HCT116 (cell line): Measurements from ENCODE around the gene KCNC3. TPM values are rescaled to one million over a fixed set of nuclear protein-coding genes. Genes with fewer than 3 reads are reported as not detected.

ENCODE experiments used
- ATAC-seq: fragments of 200-7000 bp; cut with Tn5 transposase; 2 replicates; pipeline ENCODE4 v1.9.1; 2020; ENCODE audit warnings: mild to moderate bottlenecking, moderate library complexity
- BruUV-seq: library from RNA; stranded (reverse); fragments of 400-500 nt; replicated peaks from 2 replicates; lab custom pipeline; 2021; lab: Mats Ljungman, UMichigan
- CTCF ChIA-PET: fragments of 300-600 bp; sonication (Branson Sonifier 250); formaldehyde crosslinking; loops from one replicate; lab custom pipeline; 2021; ENCODE audit warnings: antibody characterized with exemption; lab: Charles Lee
- POLR2A ChIA-PET: fragments of 300-600, 350-600 bp; sonication (Branson Sonifier 250); formaldehyde crosslinking; loops from one replicate; lab custom pipeline; 2021; ENCODE audit warnings: antibody characterized with exemption; lab: Charles Lee
- RAD21 ChIA-PET, 2 experiments: fragments of 300-600 bp; sonication (Branson Sonifier 250); formaldehyde crosslinking; loops; one replicate each; lab custom pipeline; 2023; ENCODE audit warnings: low total read pairs in 2 of 2; ENCODE audit not compliant: uncharacterized antibody in 2 of 2, unreplicated experiment in 2 of 2, low non-redundant PET in 1 of 2; lab: Charles Lee
- DNase-seq: peaks from one replicate; pipeline ENCODE4 v3.0.0-alpha.2; 2010; ENCODE audit warnings: low read depth, low spot score
- H2AFZ ChIP-seq: fragments of 200-600 bp; shearing (Covaris generic), sonication (generic); 2 replicates; pipeline ENCODE4 v1.6.1; 2017; ENCODE audit warnings: low read depth, mixed run types, mixed read lengths, antibody characterized with exemption, low read length; ENCODE audit not compliant: poor library complexity, severe bottlenecking
- H3K27ac ChIP-seq: 2 replicates; pipeline ENCODE4 v1.5.1; 2012; ENCODE audit warnings: low read depth, low read length
- H3K27me3 ChIP-seq: fragments of 200-600 bp; sonication (generic); 2 replicates; pipeline ENCODE4 v1.6.1; 2016; ENCODE audit warnings: mixed run types, low read length, mixed read lengths; ENCODE audit not compliant: insufficient read depth
- H3K36me3 ChIP-seq, 2 experiments: fragments of 200-500 bp in 1 of 2; fragments of 200-600 bp in 1 of 2; sonication (Bioruptor generic) in 1 of 2; sonication (generic) in 1 of 2; 2 replicates each; pipeline versions ENCODE4 v1.5.1 to v1.6.1; 2014 to 2016; ENCODE audit warnings: low read length in 2 of 2, inconsistent platforms in 1 of 2, mixed read lengths in 1 of 2, mixed run types in 1 of 2; ENCODE audit not compliant: insufficient read depth in 2 of 2, control insufficient read depth in 1 of 2
- H3K4me1 ChIP-seq, 2 experiments: fragments of 200-600 bp in 1 of 2; sonication (generic) in 1 of 2; 2 replicates each; pipeline versions ENCODE4 v1.5.1 to v1.6.1; 2012 to 2017; ENCODE audit warnings: low read length in 2 of 2, inconsistent platforms in 1 of 2, mild to moderate bottlenecking in 1 of 2, mixed read lengths in 1 of 2, mixed run types in 1 of 2, moderate library complexity in 1 of 2; ENCODE audit not compliant: insufficient read depth in 2 of 2, control insufficient read depth in 1 of 2
- H3K4me2 ChIP-seq: fragments of 200-600 bp; sonication (generic); 2 replicates; pipeline ENCODE4 v1.6.1; 2017; ENCODE audit warnings: mixed run types, low read length, mixed read lengths
- H3K4me3 ChIP-seq, 2 experiments: fragments of 200-600 bp in 1 of 2; sonication (generic) in 1 of 2; replicated peaks in 1 of 2; 2 replicates each; pipeline ENCODE4 v1.5.1; 2011 to 2016; ENCODE audit warnings: low read length in 2 of 2, control low read depth in 1 of 2, low read depth in 1 of 2, mild to moderate bottlenecking in 1 of 2, mixed read lengths in 1 of 2, mixed run types in 1 of 2
- H3K79me2 ChIP-seq: fragments of 200-600 bp; sonication (generic); 2 replicates; pipeline ENCODE4 v1.6.1; 2017; ENCODE audit warnings: mild to moderate bottlenecking, mixed run types, low read length, moderate library complexity, mixed read lengths; ENCODE audit not compliant: insufficient read depth
- H3K9ac ChIP-seq: fragments of 200-600 bp; sonication (generic); 2 replicates; pipeline ENCODE4 v1.6.1; 2016; ENCODE audit warnings: low read length, mixed read lengths
- H3K9me2 ChIP-seq: fragments of 200-600 bp; sonication (generic), shearing (Covaris generic); 2 replicates; pipeline ENCODE4 v1.6.1; 2017; ENCODE audit warnings: mixed run types, mild to moderate bottlenecking, moderate library complexity; ENCODE audit not compliant: insufficient read depth
- H3K9me3 ChIP-seq, 2 experiments: fragments of 200-500 bp in 1 of 2; fragments of 200-600 bp in 1 of 2; sonication (Bioruptor generic) in 1 of 2; sonication (generic) in 1 of 2; 2 replicates each; pipeline ENCODE4 v1.6.1; 2014 to 2017; ENCODE audit warnings: low read length in 2 of 2, mixed read lengths in 2 of 2, inconsistent platforms in 1 of 2, low read depth in 1 of 2, mild to moderate bottlenecking in 1 of 2, mixed run types in 1 of 2, moderate library complexity in 1 of 2; ENCODE audit not compliant: control insufficient read depth in 1 of 2, insufficient read depth in 1 of 2
- H4K20me1 ChIP-seq: fragments of 200-600 bp; sonication (generic), shearing (Covaris generic); 2 replicates; pipeline ENCODE4 v1.6.1; 2017; ENCODE audit warnings: mixed run types, mild to moderate bottlenecking, moderate library complexity; ENCODE audit not compliant: insufficient read depth
- CBX3 ChIP-seq: IDR thresholded peaks from 2 replicates; pipeline ENCODE4 v1.6.1; 2012; ENCODE audit warnings: low read depth
- EGR1 ChIP-seq: IDR thresholded peaks from 2 replicates; pipeline ENCODE4 v1.6.1; 2012; ENCODE audit warnings: low read depth
- ELF1 ChIP-seq: IDR thresholded peaks from 2 replicates; pipeline ENCODE4 v1.6.1; 2012; ENCODE audit warnings: low read depth, borderline replicate concordance
- EZH2 ChIP-seq: fragments of 200-600 bp; sonication (generic); IDR thresholded peaks from 2 replicates; pipeline ENCODE4 v1.6.1; 2017; ENCODE audit warnings: antibody characterized with exemption, mixed run types
- EZH2phosphoT487 ChIP-seq: fragments of 200-600 bp; IDR thresholded peaks from 2 replicates; pipeline ENCODE4 v1.6.1; 2018; ENCODE audit warnings: antibody characterized with exemption, borderline replicate concordance
- FOSL1 ChIP-seq: IDR thresholded peaks from 2 replicates; pipeline ENCODE4 v1.6.1; 2012; ENCODE audit warnings: low read depth
- JUND ChIP-seq: IDR thresholded peaks from 2 replicates; pipeline ENCODE4 v1.6.1; 2012
- POLR2A ChIP-seq: IDR thresholded peaks from 2 replicates; pipeline ENCODE4 v1.7.0; 2011; ENCODE audit warnings: borderline replicate concordance; ENCODE audit not compliant: insufficient read depth, insufficient read length; ENCODE audit errors: extremely low read depth
- POLR2AphosphoS5 ChIP-seq: IDR thresholded peaks from 2 replicates; pipeline ENCODE4 v1.6.1; 2011; ENCODE audit warnings: mild to moderate bottlenecking, low read depth, low read length, moderate library complexity
- RAD21 ChIP-seq: IDR thresholded peaks from 2 replicates; pipeline ENCODE4 v1.6.1; 2012; ENCODE audit warnings: low read depth, mild to moderate bottlenecking
- SP1 ChIP-seq: IDR thresholded peaks from 2 replicates; pipeline ENCODE4 v1.6.1; 2012; ENCODE audit warnings: low read depth
- TCF7L2 ChIP-seq: IDR thresholded peaks from 2 replicates; pipeline ENCODE4 v1.7.0; 2011; ENCODE audit warnings: borderline replicate concordance, inconsistent platforms; ENCODE audit not compliant: insufficient read depth, insufficient read length; ENCODE audit errors: extremely low read depth
- YY1 ChIP-seq: IDR thresholded peaks from 2 replicates; pipeline ENCODE4 v1.6.1; 2011; ENCODE audit warnings: low read length, low read depth, moderate library complexity, mild to moderate bottlenecking; ENCODE audit not compliant: insufficient replicate concordance; ENCODE audit errors: extremely low read depth
- ZFX ChIP-seq: fragments of 450-650 bp; IDR thresholded peaks from 2 replicates; pipeline ENCODE4 v1.6.1; 2017
- ZNF274 ChIP-seq: fragments of 200-500 bp; sonication (Bioruptor generic); IDR thresholded peaks from 2 replicates; pipeline ENCODE4 v1.6.1; 2014; ENCODE audit warnings: mild to moderate bottlenecking, low read depth, low read length, inconsistent platforms
- intact Hi-C: fragments of 100-400 bp; cut with micrococcal nuclease; formaldehyde crosslinking; loops from 2 replicates; pipeline ENCODE4 v1.10.0; 2022
- total RNA-seq: library from RNA; stranded (reverse); gene quantifications from one replicate; pipeline ENCODE4 v1.2.1, GENCODE V29; 2021; ENCODE audit not compliant: unreplicated experiment
- TF ChIP-seq, protein P1 (sequence below): IDR thresholded peaks from 2 replicates; pipeline ENCODE4 v1.6.1; 2012
- TF ChIP-seq, protein P2 (sequence below): IDR thresholded peaks from 2 replicates; pipeline ENCODE4 v1.6.1; 2012; ENCODE audit warnings: low read depth
- TF ChIP-seq, protein P3 (sequence below): IDR thresholded peaks from 2 replicates; pipeline ENCODE4 v1.6.1; 2012
- TF ChIP-seq, protein P4 (sequence below), 3 experiments: fragments of 200-600 bp in 1 of 3; sonication (generic) in 1 of 3; IDR thresholded peaks in 2 of 3; conservative IDR thresholded peaks in 1 of 3; 2 replicates each; pipeline ENCODE4 v1.5.1; 2012 to 2017; ENCODE audit warnings: low read depth in 2 of 3, low read length in 2 of 3, antibody characterized with exemption in 1 of 3, borderline replicate concordance in 1 of 3, control low read depth in 1 of 3, mild to moderate bottlenecking in 1 of 3, mixed read lengths in 1 of 3, mixed run types in 1 of 3, moderate library complexity in 1 of 3; ENCODE audit not compliant: insufficient read depth in 1 of 3

KCNC3 gene
- total RNA-seq, 1 experiment from 2014 or later, result 6.9 TPM

DNA sequence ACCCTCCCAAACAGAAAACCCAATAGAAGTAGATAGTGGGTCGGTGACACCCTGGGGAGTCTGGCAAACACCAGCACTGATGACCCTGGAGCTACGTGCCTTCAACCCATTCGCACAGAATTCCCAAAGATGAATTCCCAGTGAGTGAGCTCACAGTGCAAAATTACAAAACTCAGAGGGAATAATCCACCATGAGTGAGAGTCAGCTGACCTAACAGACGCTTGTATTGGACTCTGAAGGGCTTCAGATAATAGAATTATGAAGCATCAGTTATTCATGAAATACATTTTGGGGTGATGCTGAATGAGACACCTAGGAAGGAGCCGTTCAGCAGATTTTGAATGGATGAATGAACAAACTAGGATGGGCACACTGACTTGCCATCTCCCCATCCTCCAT, 40.2 kb downstream of the KCNC3 start (continued):
- TF ChIP-seq TCF7L2 (no peak), EZH2phosphoT487 (no peak), POLR2A (no peak), CBX3 (no peak), EZH2 (no peak)
- TF ChIP-seq, protein P1, sequence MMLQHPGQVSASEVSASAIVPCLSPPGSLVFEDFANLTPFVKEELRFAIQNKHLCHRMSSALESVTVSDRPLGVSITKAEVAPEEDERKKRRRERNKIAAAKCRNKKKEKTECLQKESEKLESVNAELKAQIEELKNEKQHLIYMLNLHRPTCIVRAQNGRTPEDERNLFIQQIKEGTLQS, result no peak

DNA sequence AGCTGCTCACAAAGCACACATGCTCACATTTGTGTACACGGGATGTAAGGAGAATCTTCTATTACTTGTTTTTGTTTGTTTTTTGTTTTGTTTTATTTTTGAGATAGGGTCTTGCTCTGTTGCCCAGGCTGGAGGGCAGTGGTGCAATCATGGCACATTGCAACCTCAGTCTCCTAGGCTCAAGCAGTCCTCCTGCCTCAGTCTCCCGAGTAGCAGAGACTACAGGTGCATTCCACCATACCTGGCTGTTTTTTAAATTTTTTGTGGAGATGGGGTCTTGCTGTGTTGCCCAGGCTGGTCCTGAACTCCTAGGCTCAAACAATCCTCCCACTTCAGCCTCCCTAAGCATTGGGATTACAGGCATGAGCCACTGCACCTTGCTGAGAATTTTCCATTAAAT, 41.8 kb downstream of the KCNC3 start:
- intact Hi-C loops, result no loop called here
- H3K4me1 ChIP-seq, result no peaks in the 10 kb centered on the region
- H3K79me2 ChIP-seq, result no peaks in the 10 kb centered on the region
- H3K27ac ChIP-seq, result no peak overlapping the region
- no peak for ATAC-seq
- DNase-seq, result no peak
- no peak overlapping the region for H3K9ac ChIP-seq
- ChIA-PET POLR2A (no interaction called here), RAD21 (no interaction called here), CTCF (no interaction called here)
- no peaks in the 10 kb centered on the region for H3K27me3 ChIP-seq
- no peak overlapping the region for H2AFZ ChIP-seq
- no peaks in the 10 kb centered on the region for H3K9me2 ChIP-seq
- peaks cover 0 to 6% of the 10 kb centered on the region in 2 experiments; a peak in 2 of 4 replicates for H3K9me3 ChIP-seq
- no peak overlapping the region for H3K4me3 ChIP-seq
- peaks cover 0 to 33% of the 10 kb centered on the region in 2 experiments; a peak in 3 of 4 replicates for H3K36me3 ChIP-seq
- no TSS peak for BruUV-seq
- no peak overlapping the region for H3K4me2 ChIP-seq
- no peaks in the 10 kb centered on the region for H4K20me1 ChIP-seq
- TF ChIP-seq ZFX, result no peak
- TF ChIP-seq FOSL1, result no peak
- TF ChIP-seq, protein P2, sequence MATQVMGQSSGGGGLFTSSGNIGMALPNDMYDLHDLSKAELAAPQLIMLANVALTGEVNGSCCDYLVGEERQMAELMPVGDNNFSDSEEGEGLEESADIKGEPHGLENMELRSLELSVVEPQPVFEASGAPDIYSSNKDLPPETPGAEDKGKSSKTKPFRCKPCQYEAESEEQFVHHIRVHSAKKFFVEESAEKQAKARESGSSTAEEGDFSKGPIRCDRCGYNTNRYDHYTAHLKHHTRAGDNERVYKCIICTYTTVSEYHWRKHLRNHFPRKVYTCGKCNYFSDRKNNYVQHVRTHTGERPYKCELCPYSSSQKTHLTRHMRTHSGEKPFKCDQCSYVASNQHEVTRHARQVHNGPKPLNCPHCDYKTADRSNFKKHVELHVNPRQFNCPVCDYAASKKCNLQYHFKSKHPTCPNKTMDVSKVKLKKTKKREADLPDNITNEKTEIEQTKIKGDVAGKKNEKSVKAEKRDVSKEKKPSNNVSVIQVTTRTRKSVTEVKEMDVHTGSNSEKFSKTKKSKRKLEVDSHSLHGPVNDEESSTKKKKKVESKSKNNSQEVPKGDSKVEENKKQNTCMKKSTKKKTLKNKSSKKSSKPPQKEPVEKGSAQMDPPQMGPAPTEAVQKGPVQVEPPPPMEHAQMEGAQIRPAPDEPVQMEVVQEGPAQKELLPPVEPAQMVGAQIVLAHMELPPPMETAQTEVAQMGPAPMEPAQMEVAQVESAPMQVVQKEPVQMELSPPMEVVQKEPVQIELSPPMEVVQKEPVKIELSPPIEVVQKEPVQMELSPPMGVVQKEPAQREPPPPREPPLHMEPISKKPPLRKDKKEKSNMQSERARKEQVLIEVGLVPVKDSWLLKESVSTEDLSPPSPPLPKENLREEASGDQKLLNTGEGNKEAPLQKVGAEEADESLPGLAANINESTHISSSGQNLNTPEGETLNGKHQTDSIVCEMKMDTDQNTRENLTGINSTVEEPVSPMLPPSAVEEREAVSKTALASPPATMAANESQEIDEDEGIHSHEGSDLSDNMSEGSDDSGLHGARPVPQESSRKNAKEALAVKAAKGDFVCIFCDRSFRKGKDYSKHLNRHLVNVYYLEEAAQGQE, result no peak
- no peak for TF ChIP-seq JUND
- no peak for TF ChIP-seq RAD21
- TF ChIP-seq, protein P3, sequence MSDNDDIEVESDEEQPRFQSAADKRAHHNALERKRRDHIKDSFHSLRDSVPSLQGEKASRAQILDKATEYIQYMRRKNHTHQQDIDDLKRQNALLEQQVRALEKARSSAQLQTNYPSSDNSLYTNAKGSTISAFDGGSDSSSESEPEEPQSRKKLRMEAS, result no peak
- TF ChIP-seq, protein P4, sequence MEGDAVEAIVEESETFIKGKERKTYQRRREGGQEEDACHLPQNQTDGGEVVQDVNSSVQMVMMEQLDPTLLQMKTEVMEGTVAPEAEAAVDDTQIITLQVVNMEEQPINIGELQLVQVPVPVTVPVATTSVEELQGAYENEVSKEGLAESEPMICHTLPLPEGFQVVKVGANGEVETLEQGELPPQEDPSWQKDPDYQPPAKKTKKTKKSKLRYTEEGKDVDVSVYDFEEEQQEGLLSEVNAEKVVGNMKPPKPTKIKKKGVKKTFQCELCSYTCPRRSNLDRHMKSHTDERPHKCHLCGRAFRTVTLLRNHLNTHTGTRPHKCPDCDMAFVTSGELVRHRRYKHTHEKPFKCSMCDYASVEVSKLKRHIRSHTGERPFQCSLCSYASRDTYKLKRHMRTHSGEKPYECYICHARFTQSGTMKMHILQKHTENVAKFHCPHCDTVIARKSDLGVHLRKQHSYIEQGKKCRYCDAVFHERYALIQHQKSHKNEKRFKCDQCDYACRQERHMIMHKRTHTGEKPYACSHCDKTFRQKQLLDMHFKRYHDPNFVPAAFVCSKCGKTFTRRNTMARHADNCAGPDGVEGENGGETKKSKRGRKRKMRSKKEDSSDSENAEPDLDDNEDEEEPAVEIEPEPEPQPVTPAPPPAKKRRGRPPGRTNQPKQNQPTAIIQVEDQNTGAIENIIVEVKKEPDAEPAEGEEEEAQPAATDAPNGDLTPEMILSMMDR (IDR thresholded peaks at IDR 0.05 in 2 of 3, conservative IDR thresholded peaks at IDR 0.05 in 1 of 3; ENCODE audit: borderline replicate concordance in 1 of 3, insufficient read depth in 1 of 3, low read depth in 2 of 3, low read length in 2 of 3), result no peak
- no peak for TF ChIP-seq YY1
- TF ChIP-seq, protein P1, result no peak
- TF ChIP-seq SP1, result no peak
- no peak for TF ChIP-seq TCF7L2
- TF ChIP-seq EZH2phosphoT487, result no peak
- TF ChIP-seq ELF1, result no peak
- TF ChIP-seq EZH2, result no peak
- no peak for TF ChIP-seq POLR2AphosphoS5
- no peak for TF ChIP-seq ZNF274
- TF ChIP-seq EGR1, result no peak
